ENCODE data around the gene SMG6.
A peak's percentile ranks its signal among the peaks of the same experiment; 100 is the strongest.
"Not testable (repeated sequence)": the region's sequence is repeated elsewhere in the genome, so short reads cannot be mapped to it uniquely, and the experiment has no call there.

SMG6 gene

DNA sequence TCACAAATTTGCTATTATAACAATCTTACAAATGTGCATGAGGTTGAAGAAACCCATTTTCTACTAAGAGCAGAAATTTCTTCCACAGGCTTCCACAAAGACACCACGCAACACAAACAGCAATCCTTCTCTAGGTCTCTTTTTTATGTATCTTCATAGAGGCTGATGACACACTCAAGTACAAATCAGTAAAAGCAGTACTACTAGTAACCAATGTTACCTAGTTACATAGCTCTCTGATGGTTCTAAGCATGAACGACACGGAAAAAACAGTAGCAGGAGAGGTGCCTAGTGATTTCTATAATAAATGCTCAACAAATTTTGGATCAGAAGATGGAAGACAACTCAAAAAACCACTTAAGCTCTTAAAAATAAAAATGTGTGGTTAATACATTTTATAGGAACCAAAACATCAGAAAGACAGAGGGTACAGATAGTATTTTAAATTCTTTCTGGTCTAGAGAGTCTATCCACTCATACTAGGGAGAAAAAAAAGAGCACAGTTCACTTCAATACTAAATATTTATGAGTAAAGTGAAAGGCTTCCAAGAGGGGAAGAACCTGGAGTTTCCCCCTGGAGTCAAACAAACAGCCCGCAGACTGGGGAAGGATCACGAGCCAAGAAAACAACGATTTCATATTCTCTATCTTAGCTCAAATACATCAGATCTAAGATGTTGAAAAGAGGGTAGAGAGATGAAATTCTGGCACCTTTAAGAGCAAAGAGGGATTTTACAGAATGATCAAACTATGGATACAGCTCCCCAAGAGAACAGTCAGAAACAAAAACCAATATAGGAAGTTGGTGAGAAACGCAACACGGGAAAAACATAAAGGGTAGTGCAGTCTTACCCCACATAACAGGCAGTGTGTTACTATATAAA lies 40.2 kb downstream of the SMG6 start:
- DNase-seq (ENCODE audit: low spot score) = no peak

DNA sequence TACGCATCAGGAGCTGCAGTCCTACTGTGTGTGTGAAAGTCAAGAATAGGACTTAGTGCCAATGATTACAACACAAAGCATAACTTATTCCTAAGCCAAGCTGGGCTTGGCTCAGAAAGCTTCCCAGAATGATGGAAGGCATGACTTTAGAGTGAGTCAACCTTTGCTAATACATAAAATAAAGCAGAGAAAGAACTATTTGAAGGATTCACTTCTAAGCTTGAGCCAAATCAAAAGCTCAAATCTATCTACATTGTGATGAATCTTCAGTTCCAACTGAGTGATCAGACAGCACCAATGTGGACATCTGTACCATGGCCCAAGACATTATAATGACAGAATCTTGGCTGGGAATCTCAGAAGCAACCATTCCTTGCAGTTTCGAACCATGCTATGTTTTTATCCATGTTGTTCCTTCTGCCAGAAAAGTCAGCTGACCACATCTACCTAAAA lies 41.4 kb downstream of the SMG6 start:
- DNase-seq (ENCODE audit: low spot score) = no peak

DNA sequence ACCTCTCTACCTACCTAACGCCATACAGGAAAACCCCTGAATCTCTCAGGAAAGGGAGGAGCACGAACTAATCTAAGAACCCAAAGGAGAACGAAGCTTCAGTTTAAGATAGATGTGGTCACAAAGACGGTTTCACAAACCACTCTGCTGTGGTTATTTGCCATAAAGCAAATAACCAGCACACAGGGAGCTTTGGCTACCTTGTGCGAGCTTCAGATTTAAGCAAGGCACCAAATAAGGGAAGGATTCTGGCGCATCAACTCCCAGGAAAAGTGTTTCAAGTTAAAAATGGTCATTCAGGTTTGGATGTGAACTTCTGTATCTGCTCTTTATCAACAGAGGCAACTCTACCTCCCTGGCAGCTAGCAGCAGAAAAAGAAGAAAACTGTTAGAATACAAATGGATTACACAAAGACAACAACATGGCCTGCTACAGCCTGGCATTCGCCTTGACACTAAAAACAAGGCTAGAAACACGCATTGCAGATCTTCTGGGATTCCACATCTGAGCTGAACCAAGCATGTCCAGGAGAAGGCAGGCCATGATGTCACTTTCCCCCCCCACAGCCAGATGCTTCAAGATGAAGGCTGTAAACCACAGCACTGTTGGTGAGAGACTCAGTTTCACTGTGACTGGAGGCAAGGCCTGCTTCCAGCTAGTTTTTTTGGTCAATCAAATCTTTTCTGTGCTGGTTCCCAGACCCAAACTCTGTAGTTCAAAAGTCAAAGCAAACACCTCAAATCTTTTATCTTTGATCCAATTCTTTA lies 43.6 kb downstream of the SMG6 start:
- DNase-seq (ENCODE audit: low spot score) = no peak

DNA sequence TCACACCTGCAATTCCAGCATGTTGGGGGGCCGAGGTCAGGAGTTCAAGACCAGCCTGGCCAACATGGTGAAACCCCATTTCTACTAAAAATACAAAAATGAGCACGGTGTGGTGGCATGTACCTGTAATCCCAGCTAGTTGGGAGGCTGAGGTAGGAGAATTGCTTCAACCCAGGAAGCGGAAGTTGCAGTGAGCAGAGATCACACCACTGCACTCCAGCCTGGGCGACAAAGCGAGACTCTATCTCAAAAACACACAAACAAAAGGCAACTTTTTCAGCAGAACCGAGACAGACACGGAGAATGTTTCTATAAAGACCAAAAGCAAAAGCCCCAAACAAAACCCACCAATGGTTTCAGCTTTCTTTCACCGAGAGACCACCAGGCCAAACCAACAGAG lies 44.8 kb downstream of the SMG6 start:
- DNase-seq (ENCODE audit: low spot score) = not testable (repeated sequence)

DNA sequence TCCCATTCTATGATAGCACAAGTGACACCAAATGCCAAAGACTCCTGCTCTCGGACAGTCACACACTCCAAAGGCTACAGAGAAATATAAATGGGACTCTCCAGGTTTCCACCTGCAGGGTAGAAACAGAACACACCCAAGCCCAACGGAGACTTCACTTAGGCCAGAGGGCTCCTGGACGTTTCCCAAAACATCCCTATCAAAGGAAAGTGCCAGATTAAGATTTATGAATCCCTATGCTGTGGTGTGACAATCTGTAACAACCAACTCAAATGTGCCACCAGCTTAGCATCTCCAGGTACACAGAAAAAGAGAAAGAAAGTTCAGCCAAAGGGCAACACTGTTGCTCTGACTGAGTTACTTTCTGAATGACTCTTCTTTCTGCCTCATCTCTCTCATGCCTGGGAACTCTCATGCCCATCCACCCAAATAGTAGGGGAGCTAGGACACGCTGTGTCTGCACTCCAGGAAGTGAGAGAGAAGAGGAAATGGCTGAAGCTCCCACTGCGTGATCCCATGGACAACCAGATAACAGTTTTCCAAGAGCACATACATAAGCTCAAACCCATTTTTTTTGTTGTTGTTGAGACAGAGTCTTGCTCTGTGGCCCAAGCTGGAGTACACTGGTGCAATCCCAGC lies 49.7 kb downstream of the SMG6 start:
- no peak for DNase-seq (ENCODE audit: low spot score)

DNA sequence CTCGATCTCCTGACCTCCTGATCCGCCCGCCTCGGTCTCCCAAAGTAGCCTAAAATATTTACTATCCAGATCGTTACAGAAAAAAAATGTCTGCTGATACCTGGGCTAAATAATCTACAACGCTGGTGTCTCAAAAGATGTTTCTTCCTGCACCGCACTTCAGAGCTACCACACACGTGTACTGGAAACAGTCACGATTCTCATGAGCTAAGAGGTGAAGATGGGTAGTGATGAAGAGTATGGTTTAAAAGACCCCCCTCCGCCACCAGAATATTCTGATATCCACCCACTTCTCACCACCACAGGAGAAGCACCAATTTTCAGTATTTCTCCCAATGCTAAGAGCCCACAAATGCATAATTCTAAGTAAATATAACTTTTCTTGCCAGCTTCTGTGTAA lies 50.2 kb downstream of the SMG6 start:
- no peak for DNase-seq (ENCODE audit: low spot score)

DNA sequence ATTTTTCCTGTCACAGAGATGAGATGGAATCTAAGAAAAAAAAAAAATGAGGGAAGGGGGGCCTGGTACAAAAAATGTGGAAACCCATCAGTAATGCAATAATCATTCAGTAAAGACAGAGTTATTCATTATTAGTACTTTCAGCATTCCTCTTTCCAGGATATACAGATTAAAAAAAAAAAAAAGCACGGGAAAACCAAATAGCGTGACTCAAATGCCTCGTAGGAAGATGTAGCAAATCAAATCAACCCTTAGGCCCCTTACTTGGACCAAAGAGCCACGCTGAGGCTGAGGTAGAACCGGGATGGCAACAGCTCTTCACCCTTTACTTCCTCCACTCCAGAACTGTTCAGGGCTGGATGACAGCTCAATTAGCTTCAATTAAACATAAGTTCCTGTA lies 52.5 kb downstream of the SMG6 start:
- no peak for DNase-seq (ENCODE audit: low spot score)

DNA sequence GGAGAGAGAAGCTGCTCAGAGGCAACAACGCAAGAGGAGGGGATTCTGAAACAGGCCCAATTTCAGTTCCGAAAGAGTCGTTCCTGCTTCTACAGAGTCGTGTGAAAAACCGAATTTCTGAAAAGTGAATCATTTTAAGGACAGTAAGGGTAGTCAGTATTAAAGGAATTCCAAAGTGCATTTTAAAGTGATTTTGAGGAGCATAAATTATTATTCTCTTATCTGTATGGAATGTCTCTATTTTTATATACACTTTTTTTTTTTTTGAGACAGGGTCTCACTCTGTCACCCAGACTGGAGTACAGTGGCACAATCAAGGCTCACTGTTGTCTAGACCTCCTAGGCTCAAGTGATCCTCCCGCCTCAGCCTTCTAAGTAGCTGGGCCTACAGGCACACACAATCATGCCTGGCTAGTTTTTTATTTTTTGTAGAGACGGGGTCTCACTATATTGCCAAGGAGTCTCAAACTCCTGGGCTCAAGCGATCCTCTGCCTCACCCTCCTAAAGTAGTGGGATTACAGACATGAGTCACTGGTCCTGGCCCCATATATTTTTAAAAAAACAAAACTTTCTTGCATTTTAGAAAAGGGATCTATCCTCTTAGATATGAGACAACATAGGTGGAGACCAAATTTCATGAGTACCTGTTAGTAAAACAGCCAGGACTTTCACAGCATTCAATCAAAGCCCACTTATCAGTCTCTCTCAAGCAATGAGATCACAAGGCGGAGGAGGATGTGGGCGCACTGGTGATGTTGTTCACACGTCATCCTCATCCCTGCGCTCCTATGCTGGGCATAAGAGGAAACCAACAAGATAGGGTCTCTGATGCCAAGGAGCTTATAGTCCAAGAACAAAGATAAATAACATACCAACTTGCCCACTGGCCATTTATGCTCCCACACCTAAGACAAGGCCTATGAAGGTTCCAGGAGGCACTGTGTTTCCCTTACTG lies 53.2 kb downstream of the SMG6 start:
- no peak for DNase-seq (ENCODE audit: low spot score)

DNA sequence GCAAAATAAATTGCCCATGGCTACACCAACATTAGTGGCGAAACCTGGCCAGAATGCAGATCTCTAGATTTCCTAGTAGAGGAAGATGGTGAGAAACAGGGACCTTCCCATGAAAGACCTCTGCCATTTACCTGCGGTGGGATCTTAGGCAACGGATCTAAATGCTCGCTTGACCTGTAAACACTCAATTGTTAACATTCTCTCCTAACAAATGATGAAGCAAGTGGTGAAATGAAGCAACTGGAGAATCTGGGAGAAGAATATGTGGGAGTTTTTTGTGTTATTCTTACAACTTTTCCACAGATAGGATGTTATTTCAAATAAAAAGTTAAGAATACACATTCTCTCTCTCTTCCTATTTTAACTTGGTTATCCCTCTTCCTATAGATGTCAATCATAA lies 56.6 kb downstream of the SMG6 start:
- no peak for DNase-seq (ENCODE audit: low spot score)

DNA sequence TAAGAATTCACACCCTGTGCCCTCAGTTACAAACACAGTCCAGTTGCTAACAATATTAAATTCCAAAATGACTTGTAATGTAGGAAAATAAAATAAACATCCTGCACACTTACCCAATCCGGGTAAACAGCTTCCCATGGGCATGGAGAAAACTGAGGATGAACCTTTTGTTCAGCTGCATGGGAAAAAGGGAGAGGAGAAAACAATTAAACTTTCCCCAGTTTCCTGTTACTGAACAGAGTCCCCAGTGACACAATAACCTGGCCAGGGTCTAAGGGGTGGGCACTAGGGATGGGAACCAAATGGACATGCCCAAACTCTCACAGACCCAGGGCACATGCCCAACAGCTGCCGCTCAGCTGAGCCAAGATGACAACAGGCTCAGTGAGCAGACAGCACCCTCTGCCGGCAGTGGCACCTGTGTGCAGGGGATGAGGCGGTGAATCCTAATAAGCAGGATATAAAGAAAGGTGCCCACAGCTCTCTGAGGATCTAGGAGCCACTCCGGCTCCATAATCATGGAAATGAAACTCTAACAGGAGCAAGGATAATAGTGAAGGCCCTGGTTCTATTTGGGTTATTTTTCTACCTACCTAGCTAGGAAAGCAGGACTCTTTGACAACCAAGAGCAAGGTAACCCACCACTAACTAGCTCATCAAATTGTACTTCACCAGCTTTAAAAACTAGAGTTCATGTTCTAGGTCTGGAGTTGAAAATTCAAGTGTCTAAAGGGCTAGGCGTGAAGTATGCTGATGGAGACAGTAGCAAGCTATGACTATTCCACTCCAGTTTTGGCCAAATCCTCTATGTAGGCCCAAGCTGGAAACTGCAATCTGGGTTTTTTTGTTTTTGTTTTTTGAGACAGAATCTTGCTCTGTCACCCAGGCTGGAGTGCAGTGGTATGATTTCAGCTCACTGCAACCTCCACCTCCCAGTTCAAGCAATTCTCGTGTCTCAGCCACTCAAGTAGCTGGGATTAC lies 58.8 kb downstream of the SMG6 start:
- DNase-seq (ENCODE audit: low spot score) = peak; percentile 93

DNA sequence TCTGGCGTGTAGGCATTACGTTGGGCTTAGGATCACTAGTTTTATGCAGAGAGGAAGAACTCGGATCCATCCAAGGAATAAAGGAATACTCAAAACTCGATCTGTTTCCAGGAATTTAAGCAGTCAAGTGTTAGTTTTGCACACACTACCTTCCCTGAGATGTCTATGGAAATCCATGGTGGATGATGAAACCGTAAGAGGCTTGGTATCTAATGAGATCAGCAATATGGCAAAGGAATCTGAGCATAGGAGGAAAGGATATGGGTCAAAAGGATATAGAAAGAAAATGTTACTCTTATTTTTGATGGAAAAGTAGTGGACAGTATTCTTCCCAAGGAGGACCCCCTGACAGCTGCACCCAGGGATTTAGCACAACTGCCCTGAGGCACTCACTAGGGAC lies 59.6 kb downstream of the SMG6 start:
- no peak for DNase-seq (ENCODE audit: low spot score)

DNA sequence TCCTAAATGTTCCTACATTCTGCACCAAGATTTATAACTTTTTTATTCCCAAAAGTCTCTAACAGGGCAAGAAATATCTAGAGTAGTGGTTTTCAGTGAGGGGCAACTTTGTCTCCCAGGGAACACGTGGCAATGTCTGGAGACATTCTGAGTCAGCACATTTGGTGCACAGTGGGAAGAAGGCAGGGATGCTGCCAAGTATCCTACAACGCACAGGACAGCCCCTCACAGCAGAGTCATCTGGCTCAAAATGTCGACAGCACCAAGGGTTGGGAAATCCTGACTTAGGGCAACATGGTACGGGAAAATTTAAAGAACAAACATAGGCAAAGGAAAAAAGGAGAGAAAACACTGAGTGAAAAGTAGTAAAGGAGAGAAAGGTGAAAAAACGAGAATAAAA lies 61.8 kb downstream of the SMG6 start:
- DNase-seq (ENCODE audit: low spot score) = no peak

DNA sequence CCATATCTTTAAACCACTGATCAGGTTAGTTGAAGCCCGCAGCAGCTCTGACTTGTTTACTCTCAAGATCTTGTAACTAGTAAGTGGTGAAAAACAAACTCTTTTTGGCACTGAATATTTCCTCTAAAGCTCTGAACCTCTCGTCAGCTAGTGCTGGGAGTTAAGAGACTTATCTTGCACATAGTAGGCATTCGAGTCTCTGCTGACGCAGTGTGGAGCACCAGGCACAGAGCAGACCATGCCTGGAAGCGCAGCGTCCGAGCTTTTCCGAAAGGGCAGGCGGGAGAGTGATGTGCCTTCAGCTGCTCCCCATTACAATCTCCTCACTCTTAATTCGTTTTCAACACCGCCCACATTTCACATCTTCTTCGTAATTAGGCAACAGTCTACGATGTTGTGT lies 63.0 kb downstream of the SMG6 start:
- no peak for DNase-seq (ENCODE audit: low spot score)

DNA sequence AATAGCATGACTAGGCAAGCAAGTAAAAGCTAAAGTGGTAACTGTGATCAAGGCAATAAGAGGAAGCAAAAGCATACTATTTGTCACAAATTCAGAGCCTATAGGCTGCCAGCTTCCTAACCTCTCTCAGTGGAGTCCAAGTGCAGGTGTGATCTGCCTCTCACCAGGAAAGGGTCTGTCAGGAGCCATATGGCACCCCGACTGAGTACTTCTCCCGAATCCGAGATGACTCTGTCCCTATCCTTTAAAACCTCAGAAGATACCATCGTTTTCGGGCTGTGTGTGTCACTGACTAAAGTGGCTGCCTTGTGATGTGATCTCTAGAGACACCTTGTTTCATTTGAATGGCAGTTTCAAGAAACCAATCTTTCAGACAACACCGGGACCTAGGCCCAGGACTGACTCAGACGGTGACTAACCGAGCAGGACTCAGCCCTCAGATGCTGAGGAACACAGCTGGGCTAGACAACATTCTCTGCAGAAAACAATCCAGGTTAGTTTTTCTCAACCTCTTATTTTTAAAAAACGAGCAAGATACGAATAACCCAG lies 63.6 kb downstream of the SMG6 start:
- DNase-seq (ENCODE audit: low spot score) = no peak

DNA sequence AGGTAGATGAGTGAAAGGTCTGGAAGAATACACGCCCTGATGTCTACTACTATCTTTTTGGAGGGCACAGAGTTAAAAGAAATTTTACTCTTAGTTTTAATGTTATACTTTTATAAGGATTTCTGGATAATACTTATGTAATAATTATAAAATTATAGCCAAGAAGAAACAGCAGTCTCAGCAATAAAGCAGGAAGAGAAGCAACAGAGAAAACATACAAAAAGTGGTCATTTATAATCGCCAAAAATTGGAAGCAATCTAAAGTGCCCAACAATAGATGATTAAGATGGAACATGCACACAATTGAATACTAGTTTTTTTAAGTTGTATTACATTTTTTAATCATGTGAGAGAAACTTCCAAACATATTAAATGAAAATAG lies 64.4 kb downstream of the SMG6 start:
- no peak for DNase-seq (ENCODE audit: low spot score)

DNA sequence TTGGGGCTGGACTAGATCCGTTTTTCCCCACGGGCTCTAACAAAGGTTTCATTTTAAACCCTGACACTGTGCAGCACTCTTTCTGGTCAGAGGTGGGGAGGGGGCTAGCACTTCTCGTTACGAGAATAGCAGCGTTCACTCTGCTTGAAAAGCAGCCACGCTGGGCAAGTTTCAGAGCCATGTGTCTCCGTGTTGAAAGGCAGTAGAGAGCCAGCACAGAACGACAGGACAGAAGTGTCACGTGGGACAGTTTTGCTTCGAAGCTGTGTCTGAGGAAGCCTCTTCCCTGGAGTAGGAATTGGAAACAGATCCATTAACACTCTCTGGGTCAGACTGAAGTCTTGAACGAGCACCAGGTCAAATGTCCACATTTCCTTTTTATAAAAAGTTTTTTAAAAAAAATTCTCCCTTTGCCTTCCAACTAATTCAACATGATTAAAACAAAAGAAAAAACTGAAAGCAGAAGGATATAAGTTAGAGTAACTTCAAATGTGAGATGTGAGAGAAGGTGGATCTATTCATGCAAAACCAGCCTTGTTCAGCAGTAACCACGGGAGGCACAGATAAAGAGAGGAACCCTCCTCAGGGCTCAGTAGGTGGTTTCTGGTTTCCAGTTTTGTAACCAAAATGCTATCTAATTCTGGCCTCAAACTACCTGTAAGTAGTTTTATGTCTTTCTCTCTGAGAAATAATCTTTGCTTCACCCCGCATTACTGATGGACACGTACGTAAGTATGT lies 65.0 kb downstream of the SMG6 start:
- peak; percentile 85 for DNase-seq (ENCODE audit: low spot score)

DNA sequence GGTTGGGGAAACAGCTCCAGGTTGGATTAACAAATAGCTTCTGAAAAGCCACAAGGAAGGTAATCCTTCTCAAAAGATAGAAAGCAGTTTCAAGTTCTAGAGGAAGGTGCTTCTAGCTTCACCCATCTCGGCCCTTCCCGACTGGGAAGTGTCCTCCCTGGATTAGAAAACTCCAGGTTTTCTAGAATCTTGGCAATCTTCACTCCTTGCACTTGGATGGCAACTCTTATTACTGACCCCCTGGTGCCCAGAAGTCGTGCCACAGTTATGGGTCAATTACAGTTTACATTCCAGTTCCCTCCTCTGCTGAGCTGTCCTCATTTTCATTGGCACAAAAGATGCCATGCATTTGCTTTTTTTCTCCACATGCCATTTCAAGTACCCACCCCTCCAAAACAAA lies 65.6 kb downstream of the SMG6 start:
- DNase-seq (ENCODE audit: low spot score) = no peak

DNA sequence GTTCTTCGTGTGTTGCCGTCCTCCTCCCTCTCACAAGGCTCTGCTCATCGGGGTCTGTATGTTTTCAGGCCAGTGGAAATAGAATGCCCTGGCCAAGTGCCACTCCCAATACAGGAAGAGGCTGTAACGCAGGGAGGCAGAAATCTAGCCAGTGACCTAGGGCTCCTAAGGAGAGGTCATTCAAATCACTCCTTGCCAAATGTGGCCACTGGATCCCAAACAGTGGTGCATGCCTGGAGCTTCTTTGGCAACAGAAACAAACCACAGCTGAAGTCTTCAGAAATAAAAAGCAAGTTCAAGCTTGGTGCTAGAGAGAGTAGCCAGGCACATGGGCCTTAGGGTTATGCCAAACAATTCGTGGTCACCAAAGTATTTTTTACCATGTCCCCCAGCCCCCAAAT lies 66.1 kb downstream of the SMG6 start:
- DNase-seq (ENCODE audit: low spot score) = no peak

DNA sequence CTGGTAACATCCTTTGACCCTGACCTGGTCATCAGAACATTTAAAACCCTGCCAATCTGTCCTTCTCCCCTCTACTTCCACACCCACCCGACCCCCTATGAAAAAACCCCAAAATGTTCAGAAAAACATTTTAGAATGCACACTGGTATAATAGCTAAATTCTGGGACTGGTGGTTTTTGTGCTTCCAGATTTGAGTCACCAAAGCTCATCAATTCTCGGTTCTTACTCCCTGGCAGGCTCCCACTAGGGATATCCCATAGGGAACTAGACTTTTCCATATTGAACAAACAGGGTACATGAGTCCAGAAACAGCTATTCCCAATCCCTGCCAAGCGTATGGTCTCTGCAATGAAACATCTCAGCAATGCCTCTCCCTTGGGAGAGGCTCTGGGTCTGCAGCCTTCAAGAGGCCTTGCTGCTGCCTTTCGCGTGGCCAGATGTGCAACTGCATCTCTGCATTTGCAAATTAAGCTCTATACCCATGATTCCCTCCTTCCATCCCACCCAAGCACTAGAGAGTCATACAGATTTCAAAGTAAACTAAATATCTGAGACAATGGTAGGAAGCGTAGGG lies 67.7 kb downstream of the SMG6 start:
- no peak for DNase-seq (ENCODE audit: low spot score)
